Measurements from ENCODE around the gene NAA40.
"Not testable (repeated sequence)": the region's sequence is repeated elsewhere in the genome, so short reads cannot be mapped to it uniquely, and the experiment has no call there.

DNA sequence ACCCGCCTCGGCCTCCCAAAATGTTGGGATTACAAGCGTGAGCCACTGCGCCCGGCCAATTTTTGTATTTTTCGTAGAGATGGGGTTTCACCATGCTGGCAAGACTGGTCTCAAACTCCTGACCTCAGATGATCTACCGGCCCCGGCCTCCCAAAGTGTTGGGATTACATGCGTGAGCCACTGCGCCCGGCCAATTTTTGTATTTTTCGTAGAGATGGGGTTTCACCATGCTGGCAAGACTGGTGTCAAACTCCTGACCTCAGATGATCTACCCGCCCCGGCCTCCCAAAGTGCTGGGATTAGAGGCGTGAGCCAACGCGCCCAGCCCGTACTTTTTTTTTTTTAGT, 35.1 kb downstream of the NAA40 start:
- TF ChIP-seq EZH2 (IDR thresholded peaks at IDR 0.05; ENCODE audit: low read depth, unreplicated experiment); POLR2AphosphoS5 (IDR thresholded peaks at IDR 0.05; ENCODE audit: low read depth); ZNF114 (CRISPR knock-in tag; IDR thresholded peaks at IDR 0.05); EZH2phosphoT487 (IDR thresholded peaks at IDR 0.05; ENCODE audit: unreplicated experiment); REST (IDR thresholded peaks at IDR 0.05; ENCODE audit: unreplicated experiment); JUNB (IDR thresholded peaks at IDR 0.05; ENCODE audit: unreplicated experiment): not testable (repeated sequence)
- TF ChIP-seq, protein P1, sequence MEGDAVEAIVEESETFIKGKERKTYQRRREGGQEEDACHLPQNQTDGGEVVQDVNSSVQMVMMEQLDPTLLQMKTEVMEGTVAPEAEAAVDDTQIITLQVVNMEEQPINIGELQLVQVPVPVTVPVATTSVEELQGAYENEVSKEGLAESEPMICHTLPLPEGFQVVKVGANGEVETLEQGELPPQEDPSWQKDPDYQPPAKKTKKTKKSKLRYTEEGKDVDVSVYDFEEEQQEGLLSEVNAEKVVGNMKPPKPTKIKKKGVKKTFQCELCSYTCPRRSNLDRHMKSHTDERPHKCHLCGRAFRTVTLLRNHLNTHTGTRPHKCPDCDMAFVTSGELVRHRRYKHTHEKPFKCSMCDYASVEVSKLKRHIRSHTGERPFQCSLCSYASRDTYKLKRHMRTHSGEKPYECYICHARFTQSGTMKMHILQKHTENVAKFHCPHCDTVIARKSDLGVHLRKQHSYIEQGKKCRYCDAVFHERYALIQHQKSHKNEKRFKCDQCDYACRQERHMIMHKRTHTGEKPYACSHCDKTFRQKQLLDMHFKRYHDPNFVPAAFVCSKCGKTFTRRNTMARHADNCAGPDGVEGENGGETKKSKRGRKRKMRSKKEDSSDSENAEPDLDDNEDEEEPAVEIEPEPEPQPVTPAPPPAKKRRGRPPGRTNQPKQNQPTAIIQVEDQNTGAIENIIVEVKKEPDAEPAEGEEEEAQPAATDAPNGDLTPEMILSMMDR (conservative IDR thresholded peaks at IDR 0.05; ENCODE audit: low read depth in 2 of 2): not testable (repeated sequence)

All from GM23338 (cell line).